HG03565 (cell line): ENCODE results near the gene TEDC2.
"Not testable (repeated sequence)": the region's sequence is repeated elsewhere in the genome, so short reads cannot be mapped to it uniquely, and the experiment has no call there.

Source experiments
- ATAC-seq: cut with Tn5 transposase; IDR thresholded peaks from one replicate; pipeline ENCODE4 v1.9.1; 2021; ENCODE audit warnings: mild to moderate bottlenecking, moderate library complexity; ENCODE audit not compliant: unreplicated experiment

Gene TEDC2

DNA sequence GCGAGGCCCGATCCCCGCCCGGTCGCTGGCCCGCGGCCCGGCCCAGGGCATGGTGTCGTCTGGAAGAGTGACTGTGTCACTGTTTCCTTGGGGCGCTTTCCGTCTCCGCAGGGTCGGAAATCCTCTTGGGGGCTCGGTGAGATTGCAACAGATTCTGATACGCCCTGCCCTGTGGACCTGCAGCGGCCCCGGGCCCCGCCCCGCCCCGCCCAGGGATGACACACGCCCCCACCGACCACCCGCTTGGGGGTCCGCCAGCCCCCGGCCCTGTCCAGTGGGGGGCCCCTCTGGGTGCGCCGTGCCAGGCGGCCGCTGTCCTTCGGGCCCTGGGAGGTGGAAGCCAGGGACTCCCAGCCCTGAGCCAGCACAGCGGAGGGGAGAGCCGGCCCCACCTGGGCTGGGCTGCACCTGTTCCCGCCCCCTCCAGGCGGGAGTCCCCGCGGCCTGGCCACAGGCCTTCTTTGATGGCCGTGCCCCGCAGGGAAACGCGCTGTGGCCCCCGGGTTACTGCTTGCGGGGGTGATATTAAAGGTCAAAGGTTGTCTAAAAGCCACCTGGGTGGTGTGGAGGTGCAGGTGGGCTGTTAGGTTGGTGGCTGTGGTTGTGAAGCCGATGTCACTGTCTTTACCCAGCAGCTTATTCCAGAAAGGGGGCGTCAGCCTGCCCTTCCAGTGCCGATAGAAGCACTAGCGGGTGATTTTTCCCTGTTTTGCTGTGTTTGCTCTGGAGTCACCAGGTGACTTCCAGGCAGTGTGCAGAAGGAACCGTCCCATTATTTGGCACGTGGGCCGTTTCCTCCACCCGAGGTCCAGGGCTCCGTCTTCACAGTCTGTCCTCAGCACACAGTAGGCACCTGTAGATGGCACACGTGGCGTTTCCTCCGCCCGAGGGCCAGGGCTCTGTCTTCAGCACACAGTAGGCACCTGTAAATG lies 15.8 kb downstream of the TEDC2 start:
- ATAC-seq, result no peak

DNA sequence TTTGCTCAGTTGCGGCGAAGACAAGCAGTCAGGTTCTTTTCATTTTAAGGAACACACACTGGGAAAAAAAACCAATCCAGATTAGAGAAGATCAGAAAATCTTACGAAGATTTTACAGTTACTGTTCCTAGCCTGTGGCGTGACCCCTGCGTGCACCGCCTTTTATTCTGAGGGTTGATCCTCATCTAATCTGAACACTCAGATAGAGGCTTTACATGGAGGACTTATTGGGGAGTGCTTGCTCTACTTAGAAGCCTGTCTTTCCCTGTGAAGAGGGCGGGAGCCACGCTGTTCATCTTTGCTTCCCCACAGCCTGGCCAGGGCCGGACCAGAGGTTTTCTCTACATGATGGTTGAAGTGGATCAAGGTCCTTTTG lies 16.4 kb downstream of the TEDC2 start:
- no peak for ATAC-seq

DNA sequence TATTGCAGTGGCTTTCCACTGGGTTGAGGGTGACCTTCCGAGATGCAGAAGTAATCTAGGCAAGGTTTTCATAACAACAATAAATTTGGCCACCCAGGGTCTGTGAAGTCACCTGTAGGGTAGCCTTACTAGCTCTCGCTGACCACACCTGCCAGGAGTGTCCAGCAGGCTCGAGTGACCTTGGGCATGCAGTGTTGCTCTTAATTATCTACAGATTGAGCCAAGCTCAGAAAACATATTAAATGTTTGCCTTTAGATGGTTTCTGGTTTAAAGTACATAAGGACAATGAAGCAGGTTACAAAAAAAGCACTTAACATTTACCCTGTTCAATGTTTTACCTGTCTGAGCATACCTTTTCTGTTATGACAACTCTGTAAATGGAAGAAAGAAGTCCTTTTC lies 16.8 kb downstream of the TEDC2 start:
- ATAC-seq, result no peak

DNA sequence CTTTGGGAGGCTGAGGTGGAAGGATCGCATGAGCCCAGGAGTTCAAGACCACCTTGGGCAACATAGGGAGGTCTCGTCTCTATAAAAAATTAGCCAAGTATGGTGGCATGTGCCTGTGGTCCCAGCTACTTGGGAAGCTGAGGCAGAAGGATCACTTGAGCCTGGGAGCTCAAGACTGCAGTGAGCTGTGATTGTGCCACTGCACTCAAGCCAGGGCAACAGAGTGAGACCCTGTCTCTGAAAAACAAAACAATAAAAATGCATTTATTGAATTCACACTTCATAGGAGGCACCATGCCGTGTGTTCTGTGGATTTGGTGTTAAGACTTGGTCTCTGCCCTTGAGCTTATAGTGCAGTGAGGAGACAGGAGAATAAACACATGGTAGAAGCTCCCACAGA lies 17.4 kb downstream of the TEDC2 start:
- ATAC-seq, result no peak

DNA sequence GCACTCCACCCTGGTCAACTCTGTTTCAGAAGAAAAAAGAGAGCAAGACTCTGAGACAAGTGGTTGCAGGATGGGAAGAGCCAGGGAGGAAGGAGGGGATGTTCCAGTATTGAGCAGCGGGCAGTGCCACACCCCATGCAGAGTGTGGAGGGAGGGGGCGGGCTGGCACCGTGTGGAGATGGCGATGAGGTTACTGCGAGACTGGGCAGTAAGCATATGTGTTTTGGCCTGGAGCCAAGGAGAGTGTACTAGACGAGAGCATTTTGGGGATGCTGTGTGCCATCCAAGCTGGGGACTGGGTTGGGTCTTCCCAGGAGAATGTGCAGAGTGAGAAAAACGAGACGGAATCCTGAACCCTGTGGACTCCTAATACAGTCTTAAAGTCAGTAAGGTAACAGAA lies 18.4 kb downstream of the TEDC2 start:
- no peak for ATAC-seq

DNA sequence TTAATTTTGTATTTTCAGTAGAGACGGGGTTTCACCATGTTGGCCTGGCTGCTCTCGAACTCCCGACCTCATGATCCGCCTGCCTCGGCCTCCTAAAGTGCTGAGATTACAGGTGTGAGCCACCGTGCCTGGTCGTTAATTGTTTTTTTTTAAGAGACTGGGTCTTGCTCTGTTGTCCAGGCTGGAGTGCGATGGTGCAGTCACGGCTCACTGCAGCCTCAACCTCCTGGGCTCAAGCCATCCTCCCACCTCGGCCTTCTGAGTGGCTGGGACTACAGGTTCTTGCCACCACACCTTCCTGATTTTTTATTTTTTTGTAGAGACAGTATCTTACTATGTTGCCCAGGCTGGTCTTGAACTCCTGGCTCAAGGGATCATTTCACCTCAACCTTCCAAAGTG lies 20.1 kb downstream of the TEDC2 start:
- not testable (repeated sequence) for ATAC-seq

DNA sequence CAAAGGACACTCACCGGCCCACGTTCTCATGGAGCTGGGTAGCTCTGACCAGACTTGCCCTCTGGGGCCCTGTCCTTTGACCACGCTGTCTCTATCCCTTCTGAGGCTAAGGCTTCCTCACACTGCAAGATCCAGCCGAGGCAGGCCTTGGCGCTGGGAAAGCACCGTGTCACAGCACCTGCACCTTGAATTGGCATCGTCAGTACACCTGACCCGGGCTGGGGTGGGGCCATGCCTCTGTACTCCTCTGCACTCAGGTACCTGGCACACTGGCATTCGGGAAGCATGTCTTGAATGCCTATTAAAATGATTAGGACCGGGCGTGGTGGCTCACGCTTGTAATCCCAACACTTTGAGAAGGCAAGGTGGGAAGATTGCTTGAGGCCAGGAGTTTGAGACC lies 21.0 kb downstream of the TEDC2 start:
- ATAC-seq, result no peak

DNA sequence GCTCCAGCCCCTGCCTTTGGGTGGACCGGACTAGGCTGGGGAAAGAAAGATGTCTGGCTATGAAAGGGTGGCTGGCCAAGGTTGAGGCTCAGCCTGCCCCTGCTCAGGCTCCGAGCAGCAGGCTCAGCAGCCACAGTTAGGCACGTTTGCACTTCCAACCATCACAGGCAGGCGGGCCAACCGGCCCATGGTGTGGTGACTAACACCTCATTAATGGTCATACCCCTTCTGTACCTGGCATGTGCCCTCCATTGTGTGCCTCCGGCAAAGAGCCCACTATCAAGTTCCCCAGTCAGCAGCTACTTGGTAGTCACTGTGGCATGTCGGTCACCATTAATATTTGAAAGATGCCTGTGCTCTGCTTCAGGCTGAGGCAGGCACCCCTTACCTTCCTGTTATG lies 21.8 kb downstream of the TEDC2 start:
- ATAC-seq, result no peak

DNA sequence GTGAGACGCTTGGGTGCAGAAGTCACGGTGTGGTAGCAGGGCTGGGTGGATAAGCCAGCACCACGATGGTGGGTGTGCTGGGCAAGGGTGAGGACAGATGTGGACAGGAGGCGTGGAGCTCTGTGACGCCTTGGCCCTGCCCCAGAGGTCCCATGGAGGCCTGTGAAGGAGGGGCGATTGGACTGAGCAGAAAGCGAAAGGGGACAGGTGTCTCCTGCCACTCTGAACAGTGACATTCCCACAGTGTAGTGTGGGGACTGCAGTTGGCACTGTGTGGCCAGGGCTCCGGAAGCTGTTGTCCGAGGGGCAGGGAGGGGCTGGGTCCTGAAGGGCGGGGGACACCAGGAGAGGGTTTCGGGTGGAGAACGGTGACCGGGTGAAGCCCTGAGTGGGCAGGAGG lies 22.3 kb downstream of the TEDC2 start:
- no peak for ATAC-seq

DNA sequence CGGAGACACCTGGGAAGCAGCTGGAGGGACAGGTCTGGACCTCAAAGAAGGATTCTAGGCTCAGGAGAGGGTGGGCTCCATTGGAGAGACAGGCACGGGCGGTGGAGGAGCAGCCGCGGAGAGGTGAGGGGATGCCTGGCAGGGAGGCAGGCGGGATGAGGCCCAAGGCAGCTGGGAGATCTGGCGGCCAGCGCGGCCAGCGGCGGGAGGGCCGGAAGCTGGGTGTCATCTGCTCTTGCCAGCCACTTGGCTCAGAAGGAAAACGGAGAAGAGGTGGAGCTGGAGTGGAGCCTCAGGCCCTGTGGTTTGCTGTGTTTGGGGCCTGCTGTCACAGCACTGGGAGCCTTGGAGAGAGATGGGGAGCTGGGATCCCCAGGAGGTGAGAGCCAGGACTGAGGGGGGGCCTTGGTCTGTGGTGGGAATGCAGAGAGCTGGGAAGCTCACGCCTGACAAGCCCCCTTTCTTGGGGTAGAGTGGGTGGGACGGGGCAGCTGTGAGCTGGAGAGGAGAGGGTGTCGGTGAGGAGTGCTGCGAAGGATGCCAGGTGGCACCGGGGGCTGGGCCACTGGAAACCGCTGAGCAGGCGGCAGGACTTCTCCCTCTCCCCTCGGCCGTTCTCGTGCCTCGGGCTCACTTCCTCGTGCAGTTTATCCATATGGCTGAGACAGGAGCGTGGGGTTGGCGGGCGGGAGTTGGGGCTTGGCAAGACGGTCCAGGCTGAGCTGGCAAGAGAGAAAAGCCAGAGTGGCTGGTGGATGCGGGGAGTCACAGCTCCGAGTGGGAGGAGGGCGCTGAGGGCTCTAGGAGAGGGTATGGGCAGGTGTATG lies 23.0 kb downstream of the TEDC2 start:
- ATAC-seq, result no peak

DNA sequence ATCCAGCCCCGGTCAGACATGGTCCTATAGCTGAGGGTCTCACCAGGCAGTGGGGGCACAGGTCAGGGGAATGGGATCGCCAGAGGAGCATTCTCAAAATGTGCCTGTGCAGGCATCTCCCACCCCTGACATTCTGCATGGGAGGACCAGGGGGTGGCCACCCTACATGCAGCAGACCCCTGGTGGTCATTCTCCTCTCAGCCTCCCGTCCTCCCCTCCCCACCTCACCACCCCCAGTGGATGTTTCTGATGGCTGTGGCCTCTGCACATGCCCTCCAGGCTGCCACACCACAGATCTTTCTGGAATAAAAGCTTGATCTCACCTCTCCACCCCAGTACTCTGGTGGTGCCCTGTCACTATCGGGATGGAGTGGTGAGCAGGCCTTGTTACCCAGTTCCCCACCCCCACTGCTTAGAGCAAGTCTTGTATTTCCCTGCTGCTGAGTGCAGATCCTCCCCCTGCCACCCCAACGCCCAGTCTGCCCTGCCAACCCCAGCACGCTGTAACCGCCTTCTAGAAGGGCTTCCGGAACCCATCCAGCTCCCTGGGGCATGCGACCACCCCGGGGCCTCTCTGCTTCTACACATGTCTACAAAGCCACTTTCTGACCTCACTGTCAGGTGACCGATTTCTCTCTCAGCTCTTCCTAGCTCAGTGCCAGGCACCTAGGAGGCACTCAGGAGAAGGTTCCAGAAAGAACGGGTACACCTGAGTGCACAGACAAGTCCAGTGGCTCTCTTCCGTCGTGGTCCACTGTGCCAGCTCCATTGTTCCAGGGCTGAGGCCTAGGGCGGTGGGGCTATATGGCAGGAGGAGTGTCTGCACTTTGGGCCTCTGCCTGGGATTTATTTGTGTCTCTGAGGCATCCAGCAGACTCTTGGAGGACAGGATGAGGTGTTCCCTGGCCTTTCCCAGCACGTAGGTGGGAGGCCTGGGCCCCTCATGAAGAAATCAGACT lies 24.3 kb downstream of the TEDC2 start:
- no peak for ATAC-seq

DNA sequence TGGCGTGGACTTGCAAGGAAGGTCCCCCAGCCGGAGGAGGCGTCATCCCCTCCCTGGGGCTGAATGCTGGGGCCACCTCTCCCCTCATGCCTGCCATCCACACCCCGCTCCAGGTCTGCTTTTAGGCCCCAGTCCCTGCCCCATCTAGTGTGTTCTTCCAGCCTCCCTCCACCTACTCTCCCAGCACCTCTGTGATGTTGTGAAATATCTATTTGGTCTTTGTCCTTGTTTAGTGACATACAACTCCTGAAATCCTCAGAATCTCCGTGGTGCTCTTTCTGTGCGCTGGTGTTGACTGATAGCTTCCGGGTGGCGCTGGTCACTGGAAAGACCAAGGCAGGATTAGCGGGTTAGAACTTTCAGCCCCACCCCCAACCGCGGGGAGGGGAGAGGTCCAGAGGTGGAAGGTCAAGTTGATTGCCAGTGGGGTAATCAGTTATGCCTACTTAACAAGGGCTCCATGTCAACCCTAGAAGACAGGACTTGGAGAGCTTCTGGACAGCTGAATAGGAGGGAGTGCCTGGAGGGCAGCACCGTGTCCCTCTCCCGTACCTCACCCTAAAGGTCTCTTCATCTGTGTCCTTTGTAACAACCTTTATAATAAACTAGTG lies 25.1 kb downstream of the TEDC2 start:
- no peak for ATAC-seq

DNA sequence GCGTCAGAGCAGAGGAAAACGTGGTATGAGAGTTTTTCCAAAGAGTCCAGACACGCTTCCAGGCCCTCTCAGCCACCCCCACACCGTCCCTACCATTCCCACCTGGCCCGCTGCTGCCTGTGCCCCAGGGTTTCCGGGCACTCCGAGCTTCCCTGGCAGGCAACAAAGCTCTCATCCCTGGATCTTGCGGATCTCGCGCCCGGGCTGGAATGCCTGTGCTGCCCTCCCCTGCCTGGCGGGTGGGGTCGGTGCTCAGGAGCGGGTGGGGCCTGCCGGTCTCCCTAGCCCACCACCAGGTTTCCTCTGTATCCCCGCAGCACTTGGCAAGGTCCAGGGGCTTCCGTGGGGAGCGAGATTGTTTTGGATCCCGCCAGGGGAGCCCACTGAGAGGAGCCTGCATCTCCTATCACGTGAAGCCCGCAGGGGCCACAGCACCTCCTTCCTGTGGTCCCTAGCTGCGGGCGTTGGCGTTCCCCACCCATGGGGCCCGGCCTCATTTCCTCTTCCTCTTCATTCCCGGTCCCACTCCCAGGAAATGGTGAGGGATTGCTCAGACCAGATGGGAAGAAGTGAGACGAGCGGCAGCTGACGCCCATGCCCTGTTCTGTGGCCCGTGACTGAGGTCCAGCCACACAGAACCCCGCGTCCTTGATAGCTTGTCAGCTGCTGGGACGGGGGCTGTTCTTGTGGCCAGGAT lies 26.1 kb downstream of the TEDC2 start:
- no peak for ATAC-seq

DNA sequence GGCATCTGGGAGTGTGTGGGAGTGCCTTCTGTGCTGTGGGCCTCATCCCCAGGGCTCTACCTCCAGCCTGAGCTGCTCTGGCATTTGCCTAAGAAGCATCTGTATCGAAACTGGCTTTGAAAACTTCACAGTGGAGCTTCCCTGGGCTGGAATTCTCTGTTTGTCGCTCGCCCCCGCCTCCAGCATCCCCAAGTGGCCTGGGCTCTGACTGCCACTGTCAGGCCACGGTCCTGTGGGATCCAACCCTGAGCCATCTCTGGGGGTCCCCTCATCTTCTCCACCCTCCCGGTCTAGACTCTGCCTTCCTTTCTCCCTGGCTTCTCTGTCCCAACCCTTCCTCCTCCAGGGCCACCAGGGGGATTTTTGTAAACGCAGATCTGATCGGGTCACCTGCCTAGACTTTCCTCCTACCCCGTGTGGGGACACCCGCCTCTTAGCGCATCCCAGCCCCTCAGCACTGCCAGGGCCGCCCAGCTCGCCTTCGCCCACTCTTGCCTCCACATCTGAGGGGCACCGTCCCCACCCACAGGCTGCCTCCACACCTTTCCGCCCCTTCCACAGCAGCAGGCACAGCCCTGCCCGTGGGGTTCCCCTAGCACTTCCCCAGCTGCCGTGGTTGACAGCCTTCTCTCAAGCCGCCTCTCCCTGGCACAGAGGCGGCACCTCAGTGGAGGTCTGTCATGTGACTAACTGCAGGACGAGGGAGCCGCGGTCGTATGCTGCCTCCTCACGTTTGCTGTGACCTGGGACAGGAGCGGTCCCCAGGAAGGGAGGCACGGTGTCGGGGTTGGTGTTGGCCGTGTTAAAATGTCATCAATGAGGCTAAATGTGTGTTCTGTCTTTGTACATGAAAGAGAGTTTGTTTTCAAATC lies 27.0 kb downstream of the TEDC2 start:
- no peak for ATAC-seq

DNA sequence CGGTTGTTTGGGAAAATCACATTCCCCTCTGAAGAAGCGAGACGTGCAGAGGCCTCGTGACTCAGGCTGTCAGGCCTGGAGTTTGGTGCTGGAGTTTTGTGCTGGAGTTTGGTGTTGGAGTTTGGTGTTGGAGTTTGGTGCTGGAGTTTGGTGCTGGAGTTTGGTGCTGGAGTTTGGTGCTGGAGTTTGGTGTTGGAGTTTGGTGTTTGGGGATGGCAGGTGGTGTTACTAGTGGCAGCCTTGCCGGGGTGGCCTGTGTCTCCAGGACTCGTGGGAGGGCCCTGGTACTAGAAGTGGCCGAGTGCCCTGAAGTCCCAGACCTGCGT lies 27.6 kb downstream of the TEDC2 start:
- ATAC-seq, result no peak

DNA sequence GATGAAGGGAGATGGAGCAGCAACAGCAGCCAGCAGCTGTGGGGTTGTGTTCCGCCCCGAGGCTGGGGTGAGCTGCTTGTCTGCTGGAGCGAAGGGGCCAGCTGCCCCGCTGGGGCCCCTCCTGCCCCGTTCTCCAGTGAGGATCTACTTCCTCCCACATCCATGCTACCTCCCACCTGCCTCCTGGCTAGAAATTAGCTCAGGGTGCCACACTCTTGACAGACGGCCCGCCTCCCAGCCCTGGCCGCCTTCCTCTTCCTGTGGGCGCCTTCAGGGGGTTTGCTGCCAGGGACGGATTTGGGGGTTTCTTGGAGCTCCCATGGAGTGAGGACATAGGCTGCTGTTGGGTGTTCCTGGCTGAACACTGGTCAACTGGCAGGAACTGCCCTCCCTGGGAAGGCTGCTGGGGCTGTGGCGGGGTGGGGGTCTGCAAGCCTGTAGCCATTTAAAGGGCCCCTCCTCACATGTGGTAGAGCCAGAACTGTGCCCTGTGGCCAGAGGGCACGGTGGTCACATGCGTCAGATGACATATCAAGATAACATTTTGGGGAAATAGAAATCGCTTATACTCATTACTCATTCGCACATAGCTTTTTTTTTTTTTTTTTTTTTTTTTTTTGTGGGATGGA lies 28.1 kb downstream of the TEDC2 start:
- ATAC-seq, result no peak

DNA sequence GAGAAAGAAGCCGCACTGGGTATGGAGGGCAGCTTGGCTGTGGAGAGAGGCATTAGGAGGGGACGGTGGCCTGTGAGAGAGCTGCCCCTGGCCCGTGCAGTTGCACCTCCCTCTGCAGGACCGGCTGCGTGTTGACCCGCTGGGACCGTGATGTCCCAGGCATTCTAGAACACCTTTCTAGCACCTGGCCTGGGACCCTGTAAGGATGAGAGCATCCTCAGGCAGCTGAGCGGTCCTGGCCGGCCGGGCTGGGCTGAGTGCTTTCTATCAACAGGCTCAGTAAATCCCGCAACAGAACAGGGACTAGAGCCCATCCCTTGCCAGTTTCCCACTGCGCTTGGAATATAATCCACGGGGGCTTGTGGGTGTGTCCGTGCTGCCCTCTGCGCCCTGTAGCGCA lies 29.7 kb downstream of the TEDC2 start:
- ATAC-seq, result no peak

DNA sequence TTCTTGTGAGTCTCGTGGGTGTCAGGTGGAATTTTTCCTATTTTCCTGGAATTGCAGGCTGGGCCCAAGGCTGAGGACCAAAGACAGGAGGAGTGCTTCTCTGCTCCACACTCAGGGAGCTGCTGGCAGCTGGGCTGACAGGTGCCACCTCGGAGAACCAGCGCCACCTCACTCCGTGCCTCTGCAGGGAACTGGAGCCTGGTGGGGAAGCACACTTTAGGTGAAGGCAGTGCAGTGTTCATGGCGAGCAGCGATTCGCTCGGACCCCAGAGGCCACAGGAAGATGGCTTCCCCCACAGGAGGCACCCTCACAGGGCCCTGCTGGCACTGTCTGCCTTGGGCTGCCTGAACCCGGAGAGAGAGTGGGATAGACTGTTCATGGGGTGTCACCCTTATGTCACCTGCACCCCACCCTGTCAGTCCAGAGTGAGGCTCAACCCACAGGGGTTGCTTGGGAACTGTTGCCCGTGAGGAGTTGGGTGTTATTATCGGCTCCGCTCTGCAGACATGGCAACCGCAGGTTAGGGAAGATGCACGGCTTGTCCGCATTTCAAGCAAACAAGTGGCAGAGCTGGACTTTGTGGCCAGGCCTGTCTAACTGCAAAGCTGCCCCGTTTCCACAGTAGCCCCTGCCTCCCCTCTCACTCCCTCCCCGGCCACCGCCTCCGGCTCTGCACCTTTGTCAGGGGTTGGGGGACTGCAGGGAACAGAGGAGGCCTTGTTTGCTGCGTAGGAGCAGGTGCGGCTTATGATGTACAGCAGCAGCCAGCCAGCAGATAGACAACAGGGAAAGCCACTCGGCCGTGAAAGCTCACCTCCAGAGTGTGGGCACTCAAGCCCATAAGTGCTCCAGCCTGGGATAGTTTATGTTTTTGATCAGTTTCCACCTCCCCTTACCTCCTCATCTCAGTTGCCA lies 30.5 kb downstream of the TEDC2 start:
- ATAC-seq, result no peak
